ENCODE results near the gene PIGZ.

Gene PIGZ

GRCh38 chr3:197001972-197002700 lies 33.5 kb upstream of the PIGZ start:
- DNase-seq, result no peak

- no peak for DNase-seq
Measured at GRCh38 chr3:197001106-197001971, 32.7 kb upstream of the PIGZ start.

- DNase-seq, result no peak
Measured at GRCh38 chr3:197000211-197000610, 31.6 kb upstream of the PIGZ start.

GRCh38 chr3:196998966-196999760 lies 30.5 kb upstream of the PIGZ start:
- DNase-seq, result no peak

GRCh38 chr3:196997311-196997710 lies 28.7 kb upstream of the PIGZ start:
- DNase-seq, result no peak

GRCh38 chr3:196996454-196997265 lies 28.0 kb upstream of the PIGZ start:
- no peak for DNase-seq

GRCh38 chr3:196995646-196996355 lies 27.2 kb upstream of the PIGZ start:
- DNase-seq, result no peak

GRCh38 chr3:196995027-196995426 lies 26.4 kb upstream of the PIGZ start:
- no peak for DNase-seq

- DNase-seq, result no peak
Measured at GRCh38 chr3:196994056-196994455, 25.4 kb upstream of the PIGZ start.

GRCh38 chr3:196992461-196993065 lies 23.9 kb upstream of the PIGZ start:
- DNase-seq, result no peak

GRCh38 chr3:196991581-196992460 lies 23.2 kb upstream of the PIGZ start:
- DNase-seq, result no peak

- no peak for DNase-seq
Measured at GRCh38 chr3:196990601-196991007, 22.0 kb upstream of the PIGZ start.

- DNase-seq, result peak in 1 of 2 experiments; percentile 11
Measured at GRCh38 chr3:196989721-196990262, 21.2 kb upstream of the PIGZ start.

GRCh38 chr3:196988241-196989029 lies 19.8 kb upstream of the PIGZ start:
- DNase-seq, result peak in 1 of 2 experiments; percentile 13

- no peak for DNase-seq
Measured at GRCh38 chr3:196987022-196987421, 18.4 kb upstream of the PIGZ start.

- DNase-seq, result no peak
Measured at GRCh38 chr3:196985954-196986885, 17.6 kb upstream of the PIGZ start.

- no peak for DNase-seq
Measured at GRCh38 chr3:196985298-196985697, 16.7 kb upstream of the PIGZ start.

- DNase-seq, result no peak
Measured at GRCh38 chr3:196983186-196983585, 14.6 kb upstream of the PIGZ start.

Data from NCI-H1930 (cell line).